NCI-H146 (cell line): ENCODE results near the gene DUSP16.
A peak's percentile ranks its signal among the peaks of the same experiment; 100 is the strongest.
"Not testable (repeated sequence)": the region's sequence is repeated elsewhere in the genome, so short reads cannot be mapped to it uniquely, and the experiment has no call there.

Experiments used
- DNase-seq: peaks from one replicate; lab custom pipeline; 2025; lab: John Stamatoyannopoulos, UW

The DUSP16 gene

GRCh38 chr12:12562585-12563261, at the start of gene DUSP16:
DUSP16 (minus strand) TSS chr12:12562863; CDS start chr12:12521098, 41,765 bp downstream.
- peak; percentile 98 for DNase-seq

- DNase-seq = peak; percentile 59
Observed at GRCh38 chr12:12612358-12612757, 49.7 kb upstream of the DUSP16 start.

GRCh38 chr12:12611512-12612306, 49.0 kb upstream of the DUSP16 start, which contains the start of gene CREBL2:
CREBL2 (plus strand) TSS chr12:12611876; CDS start chr12:12612173, 297 bp downstream.
- peak; percentile 100 for DNase-seq

- no peak for DNase-seq
Observed at GRCh38 chr12:12610711-12611110, 48.0 kb upstream of the DUSP16 start.

GRCh38 chr12:12609692-12610091, 47.0 kb upstream of the DUSP16 start:
- no peak for DNase-seq

DNA sequence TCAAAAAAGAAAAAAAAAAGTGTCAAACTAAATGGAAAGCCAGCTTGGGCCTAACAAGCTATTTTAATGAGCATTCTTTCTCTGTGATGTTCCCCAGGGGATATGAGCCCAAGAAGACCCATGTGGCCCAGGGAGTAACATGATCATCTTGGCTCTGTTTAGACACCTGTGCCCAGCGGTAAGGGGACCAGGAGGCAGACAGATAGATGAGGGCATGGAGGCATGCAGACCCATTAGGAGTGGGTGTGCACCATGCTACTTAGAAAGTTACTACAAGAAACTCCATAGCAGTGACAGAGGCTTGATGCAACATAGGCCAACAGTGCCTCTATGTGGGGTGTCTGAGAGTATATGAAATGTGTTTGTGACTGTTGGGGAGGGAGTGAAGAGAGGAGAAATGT, 45.9 kb upstream of the DUSP16 start:
- DNase-seq = peak; percentile 19

GRCh38 chr12:12606781-12607589, 44.3 kb upstream of the DUSP16 start:
- no peak for DNase-seq

DNA sequence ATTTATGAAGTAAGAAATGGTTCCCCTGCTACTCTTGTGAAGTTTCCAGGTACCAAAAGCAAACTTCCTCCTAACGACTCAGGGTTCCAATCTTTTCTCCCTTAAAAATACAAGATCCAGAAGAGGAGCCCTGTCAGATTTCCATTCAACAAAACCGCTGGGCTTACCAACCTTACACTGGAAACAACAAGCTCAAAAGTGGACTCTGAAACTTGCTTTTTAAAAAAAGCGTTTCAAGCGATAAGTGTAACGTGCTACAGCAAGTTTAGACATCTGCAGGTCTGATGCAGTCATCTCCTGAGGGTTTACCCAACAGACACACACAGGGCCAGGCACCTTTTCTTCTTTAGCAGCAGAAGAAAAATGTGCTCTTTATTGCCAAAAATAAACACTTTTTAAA, 42.1 kb upstream of the DUSP16 start:
- DNase-seq = no peak

DNA sequence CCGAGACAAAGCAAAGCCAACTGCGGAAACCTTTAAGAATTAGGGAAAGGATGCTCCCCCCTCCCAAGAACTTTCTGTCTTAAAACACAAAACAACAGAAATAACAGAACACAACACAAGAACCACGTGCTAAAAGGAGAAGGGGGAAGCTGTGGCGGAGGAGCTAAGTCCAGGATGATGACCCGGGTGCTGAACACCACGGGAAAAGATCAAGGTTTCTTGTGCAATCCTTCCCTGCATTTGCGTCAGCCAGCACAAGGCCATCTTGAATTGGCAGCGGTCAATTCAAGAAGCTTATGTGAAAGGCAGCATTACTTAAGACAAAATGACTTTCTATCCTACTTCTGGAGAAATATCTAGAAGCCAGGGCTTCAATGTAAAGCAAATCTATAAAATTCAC, 38.0 kb upstream of the DUSP16 start:
- no peak for DNase-seq

DNA sequence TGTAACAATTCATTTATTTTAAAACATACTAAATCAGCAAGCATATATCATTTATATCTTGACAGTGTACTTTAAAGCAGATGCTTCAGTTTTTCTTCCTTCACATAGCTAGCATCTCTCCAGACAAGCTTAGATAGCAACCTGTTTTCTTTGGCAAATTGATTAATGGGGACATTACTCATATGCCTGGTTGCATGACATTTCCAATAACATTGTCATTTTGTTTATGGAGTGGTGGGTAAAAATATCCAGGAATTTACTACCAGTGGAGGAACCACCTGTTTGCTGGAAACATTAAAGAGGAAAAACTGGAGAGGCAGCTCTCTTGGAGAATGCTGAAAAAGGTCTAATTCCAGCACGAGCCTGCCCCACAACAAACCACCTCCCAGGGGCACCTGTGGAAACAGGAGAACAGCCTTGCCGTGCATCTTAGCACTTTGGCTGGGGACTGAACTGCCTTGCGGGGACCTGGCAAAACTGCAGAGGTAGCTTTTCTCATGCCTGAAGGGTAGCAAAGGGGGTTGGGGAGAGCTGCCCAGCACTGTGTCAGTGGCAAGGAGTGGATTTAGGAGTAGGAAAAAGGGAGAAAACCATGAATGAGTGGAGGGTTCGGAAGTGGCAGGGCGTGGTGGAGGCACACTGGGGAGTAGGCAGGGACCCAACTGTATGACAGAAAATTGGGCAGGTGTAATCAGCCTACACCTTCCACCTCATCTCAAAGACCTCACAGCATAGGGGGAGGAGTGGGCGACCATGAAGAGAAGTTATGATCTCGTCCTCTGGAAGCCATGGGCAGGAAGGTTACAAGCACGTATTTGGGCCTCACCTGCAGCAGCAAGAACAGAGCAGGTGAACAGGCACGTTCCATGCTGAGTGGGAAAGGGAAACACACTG, 37.3 kb upstream of the DUSP16 start:
- DNase-seq = no peak

- no peak for DNase-seq
Observed at GRCh38 chr12:12598864-12599263, 36.2 kb upstream of the DUSP16 start.

GRCh38 chr12:12596598-12596997, 33.9 kb upstream of the DUSP16 start:
- DNase-seq = not testable (repeated sequence)

DNA sequence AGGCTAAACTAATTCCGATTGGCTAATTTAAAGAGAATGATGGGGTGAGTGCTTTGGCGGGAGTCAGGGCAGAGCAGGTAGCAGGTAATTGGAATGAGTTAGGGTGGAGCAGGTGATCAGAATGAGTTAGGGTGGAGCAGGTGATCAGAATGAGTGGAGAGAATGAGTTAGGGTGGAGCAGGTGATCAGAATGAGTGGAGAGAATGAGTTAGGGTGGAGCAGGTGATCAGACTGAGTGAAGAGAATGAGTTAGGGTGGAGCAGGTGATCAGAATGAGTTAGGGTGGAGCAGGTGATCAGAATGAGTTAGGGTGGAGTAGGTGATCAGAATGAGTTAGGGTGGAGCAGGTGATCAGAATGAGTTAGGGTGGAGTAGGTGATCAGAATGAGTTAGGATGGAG, 33.3 kb upstream of the DUSP16 start:
- not testable (repeated sequence) for DNase-seq

GRCh38 chr12:12592930-12593329, 30.3 kb upstream of the DUSP16 start:
- no peak for DNase-seq

DNA sequence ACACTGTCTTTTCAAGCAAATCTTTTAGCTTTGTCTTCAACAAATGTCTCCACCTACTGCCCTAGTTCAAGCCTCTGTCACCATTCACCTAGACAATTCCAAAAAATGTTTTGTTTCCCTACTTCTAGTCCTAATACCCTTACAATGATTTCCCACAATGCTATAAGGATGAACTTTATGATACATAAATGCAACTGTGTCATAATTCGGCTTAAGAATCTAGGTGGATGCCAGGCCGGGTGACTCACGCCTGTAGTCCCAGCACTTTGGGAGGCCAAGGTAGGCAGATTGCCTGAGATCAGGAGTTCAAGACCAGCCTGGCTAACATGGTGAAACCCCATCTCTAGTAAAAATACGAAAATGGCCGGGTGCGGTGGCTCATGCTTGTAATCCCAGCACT, 28.3 kb upstream of the DUSP16 start:
- no peak for DNase-seq

- not testable (repeated sequence) for DNase-seq
Observed at GRCh38 chr12:12588436-12588835, 25.8 kb upstream of the DUSP16 start.

DNA sequence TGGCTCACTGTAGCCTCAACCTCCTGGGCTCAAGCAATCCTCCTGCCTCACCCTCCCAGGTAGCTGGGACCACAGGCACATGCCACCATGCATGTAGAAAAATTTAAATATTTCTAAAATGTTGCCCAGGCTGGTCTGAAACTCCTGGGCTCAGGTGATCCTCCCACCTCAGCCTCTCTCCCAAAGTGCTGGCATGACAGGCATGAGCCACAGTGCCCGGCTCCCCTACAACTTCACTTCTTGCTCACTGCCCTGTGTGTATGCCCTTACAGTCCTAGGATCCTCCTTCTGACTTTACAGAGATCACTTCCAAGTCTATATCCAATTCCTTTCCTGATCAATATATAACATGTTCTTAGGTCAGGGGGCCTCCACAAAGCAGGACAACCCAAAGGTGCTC, 25.2 kb upstream of the DUSP16 start:
- no peak for DNase-seq

- DNase-seq = no peak
Observed at GRCh38 chr12:12586879-12587675, 24.4 kb upstream of the DUSP16 start.

- no peak for DNase-seq
Observed at GRCh38 chr12:12585115-12585863, 22.6 kb upstream of the DUSP16 start.
